Gastrocnemius medialis (tissue), 4 donors: ENCODE measurements around the gene FARS2.

Experiments used
- POLR2A ChIP-seq, 2 donors: fragments of 450-650 bp; IDR thresholded peaks; one replicate each; pipeline ENCODE4 v1.6.1; 2017; ENCODE audit warnings: antibody characterized with exemption in 2 of 2, mild to moderate bottlenecking in 2 of 2, moderate library complexity in 2 of 2
- TF ChIP-seq, protein P1 (sequence below), 5 experiments: fragments of 450-650 bp in 3 of 5; fragments of 200-600 bp in 2 of 5; sonication (generic) in 2 of 5; IDR thresholded peaks in 4 of 5; conservative IDR thresholded peaks in 1 of 5; 1 replicate in 4 of 5; 2 replicates in 1 of 5; pipeline ENCODE4 v1.5.1; 2016 to 2019; ENCODE audit warnings: antibody characterized with exemption in 5 of 5, mild to moderate bottlenecking in 3 of 5, moderate library complexity in 3 of 5

DNA sequence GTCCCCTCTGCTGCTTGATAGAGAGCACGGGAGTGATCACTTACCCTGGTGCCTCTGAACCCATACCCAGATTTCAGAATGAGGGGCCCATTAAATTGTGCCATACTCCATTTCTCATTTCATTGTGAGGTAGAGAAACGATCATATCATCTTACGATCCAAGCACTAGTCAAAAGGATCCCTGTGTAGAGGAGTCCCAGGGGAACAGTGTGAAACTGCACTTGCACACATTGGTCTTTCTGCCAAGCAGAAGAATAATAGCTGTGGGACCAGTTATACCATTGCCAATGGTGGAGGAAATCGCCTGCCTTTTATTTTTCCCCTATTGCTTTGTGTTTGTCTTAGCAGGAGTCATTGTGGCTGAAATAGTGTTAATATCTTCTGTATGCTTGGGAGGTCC lies 161.9 kb downstream of the FARS2 start:
- TF ChIP-seq, protein P1, sequence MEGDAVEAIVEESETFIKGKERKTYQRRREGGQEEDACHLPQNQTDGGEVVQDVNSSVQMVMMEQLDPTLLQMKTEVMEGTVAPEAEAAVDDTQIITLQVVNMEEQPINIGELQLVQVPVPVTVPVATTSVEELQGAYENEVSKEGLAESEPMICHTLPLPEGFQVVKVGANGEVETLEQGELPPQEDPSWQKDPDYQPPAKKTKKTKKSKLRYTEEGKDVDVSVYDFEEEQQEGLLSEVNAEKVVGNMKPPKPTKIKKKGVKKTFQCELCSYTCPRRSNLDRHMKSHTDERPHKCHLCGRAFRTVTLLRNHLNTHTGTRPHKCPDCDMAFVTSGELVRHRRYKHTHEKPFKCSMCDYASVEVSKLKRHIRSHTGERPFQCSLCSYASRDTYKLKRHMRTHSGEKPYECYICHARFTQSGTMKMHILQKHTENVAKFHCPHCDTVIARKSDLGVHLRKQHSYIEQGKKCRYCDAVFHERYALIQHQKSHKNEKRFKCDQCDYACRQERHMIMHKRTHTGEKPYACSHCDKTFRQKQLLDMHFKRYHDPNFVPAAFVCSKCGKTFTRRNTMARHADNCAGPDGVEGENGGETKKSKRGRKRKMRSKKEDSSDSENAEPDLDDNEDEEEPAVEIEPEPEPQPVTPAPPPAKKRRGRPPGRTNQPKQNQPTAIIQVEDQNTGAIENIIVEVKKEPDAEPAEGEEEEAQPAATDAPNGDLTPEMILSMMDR (IDR thresholded peaks at IDR 0.05 in 4 of 5, conservative IDR thresholded peaks at IDR 0.05 in 1 of 5): no peak
- no peak for TF ChIP-seq POLR2A (IDR thresholded peaks at IDR 0.05)
